ENCODE measurements around the gene SLC5A10.

Gene SLC5A10

DNA sequence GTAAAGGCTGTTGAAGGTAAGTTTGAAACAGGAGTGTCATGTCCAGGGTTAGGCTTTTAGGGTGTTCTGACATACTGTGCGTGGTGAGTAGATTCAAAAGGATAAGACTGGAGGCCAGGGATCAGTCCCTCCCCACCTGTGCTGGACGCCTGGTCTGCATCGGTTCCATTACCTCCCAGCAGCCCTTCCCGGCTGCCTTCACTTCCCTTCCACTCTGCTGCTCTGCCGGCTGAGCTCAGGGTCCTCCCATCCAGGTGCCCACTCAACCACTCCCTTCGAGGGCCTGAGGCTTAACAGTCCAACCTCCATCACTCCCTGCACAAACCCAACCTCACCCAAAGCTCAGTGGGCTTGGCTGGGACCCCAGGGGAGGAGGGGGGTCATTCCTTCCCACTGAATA is 4.1 kb upstream of the SLC5A10 start:
- TF ChIP-seq, protein P1, sequence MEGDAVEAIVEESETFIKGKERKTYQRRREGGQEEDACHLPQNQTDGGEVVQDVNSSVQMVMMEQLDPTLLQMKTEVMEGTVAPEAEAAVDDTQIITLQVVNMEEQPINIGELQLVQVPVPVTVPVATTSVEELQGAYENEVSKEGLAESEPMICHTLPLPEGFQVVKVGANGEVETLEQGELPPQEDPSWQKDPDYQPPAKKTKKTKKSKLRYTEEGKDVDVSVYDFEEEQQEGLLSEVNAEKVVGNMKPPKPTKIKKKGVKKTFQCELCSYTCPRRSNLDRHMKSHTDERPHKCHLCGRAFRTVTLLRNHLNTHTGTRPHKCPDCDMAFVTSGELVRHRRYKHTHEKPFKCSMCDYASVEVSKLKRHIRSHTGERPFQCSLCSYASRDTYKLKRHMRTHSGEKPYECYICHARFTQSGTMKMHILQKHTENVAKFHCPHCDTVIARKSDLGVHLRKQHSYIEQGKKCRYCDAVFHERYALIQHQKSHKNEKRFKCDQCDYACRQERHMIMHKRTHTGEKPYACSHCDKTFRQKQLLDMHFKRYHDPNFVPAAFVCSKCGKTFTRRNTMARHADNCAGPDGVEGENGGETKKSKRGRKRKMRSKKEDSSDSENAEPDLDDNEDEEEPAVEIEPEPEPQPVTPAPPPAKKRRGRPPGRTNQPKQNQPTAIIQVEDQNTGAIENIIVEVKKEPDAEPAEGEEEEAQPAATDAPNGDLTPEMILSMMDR (IDR thresholded peaks at IDR 0.05) = no peak
- no peak for TF ChIP-seq ZFX (IDR thresholded peaks at IDR 0.05; ENCODE audit: borderline replicate concordance)
- no peak overlapping the region for H3K27ac ChIP-seq

GRCh38 chr17:18948476-18949006 is 3.4 kb upstream of the SLC5A10 start:
- no peak for TF ChIP-seq ZFX (IDR thresholded peaks at IDR 0.05; ENCODE audit: borderline replicate concordance)
- TF ChIP-seq, protein P1 (IDR thresholded peaks at IDR 0.05) = no peak
- H3K27ac ChIP-seq = no peak overlapping the region

DNA sequence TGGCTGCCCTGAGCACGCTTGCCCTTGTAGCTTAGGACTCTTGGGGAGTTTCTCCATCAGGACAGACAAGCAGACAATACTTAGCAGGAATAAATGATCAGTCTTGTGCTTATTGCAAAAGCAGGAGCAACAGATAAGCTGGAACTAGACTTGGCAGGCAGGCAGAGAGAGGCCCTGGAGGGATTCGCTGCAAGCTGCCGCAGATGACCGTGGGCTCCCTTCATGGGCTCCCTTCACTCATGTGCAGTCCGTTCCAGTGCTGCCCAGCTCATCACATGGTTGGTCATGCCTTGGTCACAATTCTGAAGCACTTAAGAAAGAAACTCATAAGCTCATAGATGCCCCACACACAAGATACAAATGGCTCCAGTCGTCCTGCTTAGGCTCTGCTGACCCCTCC is 2.4 kb upstream of the SLC5A10 start:
- H3K27ac ChIP-seq = no peak overlapping the region
- TF ChIP-seq, protein P1 (IDR thresholded peaks at IDR 0.05) = no peak
- TF ChIP-seq ZFX (IDR thresholded peaks at IDR 0.05; ENCODE audit: borderline replicate concordance) = no peak

GRCh38 chr17:18950346-18950745 is 1.6 kb upstream of the SLC5A10 start:
- TF ChIP-seq, protein P1 (IDR thresholded peaks at IDR 0.05) = no peak
- no peak for TF ChIP-seq ZFX (IDR thresholded peaks at IDR 0.05; ENCODE audit: borderline replicate concordance)
- H3K27ac ChIP-seq = no peak overlapping the region

DNA sequence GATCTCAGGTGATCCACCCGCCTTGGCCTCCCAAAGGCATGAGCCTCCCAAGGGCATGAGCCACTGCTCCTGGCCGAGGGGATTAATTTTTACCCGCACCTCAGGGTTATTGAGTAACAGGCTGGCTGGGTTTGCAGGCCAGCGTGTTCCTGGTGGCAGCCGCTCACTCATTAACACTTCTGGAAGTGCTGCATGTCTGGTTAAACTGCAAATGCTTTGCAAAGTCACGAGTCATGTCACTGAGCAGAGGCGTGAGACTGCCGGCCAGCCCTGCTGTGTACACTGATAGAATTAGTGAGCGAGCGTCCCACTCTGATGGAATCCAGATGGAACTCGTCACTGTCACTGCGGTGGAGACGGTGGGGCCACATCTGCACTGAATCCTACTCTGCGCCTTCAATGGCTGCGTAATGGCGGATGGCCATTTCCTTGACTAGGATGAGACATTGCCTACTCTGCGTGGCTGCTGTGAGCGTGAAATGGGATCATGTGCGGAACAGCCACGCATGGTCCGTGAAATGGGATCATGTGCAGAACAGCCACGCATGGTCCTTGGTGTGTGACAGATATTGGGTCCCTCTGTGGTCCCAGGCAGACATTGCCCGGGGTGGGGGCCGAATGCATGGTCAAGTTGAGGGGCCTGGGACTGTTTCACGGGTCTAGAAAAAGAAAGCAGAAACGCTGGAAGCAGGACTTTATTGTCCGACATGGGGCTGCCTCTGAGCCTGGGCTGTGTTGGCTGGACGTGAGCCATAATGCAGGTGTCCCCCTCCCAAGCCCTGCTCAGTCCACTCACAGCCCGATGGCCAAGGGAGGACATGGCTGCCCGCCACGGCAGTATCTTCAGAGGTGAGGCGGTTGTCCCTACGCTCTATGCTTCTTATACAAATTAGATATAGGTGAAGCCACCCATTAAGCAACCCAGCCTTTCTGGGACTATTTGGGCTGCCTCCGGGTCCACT is 740 bp upstream of the SLC5A10 start:
- H3K27ac ChIP-seq = no peak overlapping the region
- no peak for TF ChIP-seq ZFX (IDR thresholded peaks at IDR 0.05; ENCODE audit: borderline replicate concordance)
- TF ChIP-seq, protein P1 (IDR thresholded peaks at IDR 0.05) = no peak

- TF ChIP-seq, protein P1 (IDR thresholded peaks at IDR 0.05) = no peak
- no peak for TF ChIP-seq ZFX (IDR thresholded peaks at IDR 0.05; ENCODE audit: borderline replicate concordance)
Observed at GRCh38 chr17:18953231-18953728, 1.3 kb downstream of the SLC5A10 start.

DNA sequence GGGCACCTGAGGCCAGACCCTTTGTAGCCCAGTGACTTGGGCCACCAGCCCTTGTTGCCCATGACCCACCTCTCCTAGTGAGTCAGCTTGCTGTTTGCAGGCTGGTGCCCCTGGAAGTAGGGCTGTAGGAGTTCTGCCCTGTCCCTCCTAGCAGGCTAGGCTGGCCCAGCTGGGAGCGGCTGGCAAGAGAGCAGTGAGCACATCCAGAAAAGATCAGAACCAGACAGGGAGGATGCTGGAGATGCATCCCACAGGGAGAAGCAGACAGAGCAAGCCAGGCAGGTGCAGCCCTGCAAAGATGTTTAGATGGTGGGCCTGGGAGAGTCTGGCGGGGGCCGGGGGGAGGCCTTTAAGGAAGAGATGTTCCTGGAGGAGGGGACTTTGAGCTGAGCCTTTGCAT is 2.4 kb downstream of the SLC5A10 start:
- no peak for TF ChIP-seq ZFX (IDR thresholded peaks at IDR 0.05; ENCODE audit: borderline replicate concordance)
- TF ChIP-seq, protein P1 (IDR thresholded peaks at IDR 0.05) = no peak
- H3K27ac ChIP-seq = no peak overlapping the region

More at GRCh38 chr17:18953231-18953728, 1.3 kb downstream of the SLC5A10 start:
- no peak overlapping the region for H3K27ac ChIP-seq
